NT2/D1 (cell line): ENCODE data around the gene C1orf216.

Experiments used
- YY1 ChIP-seq: IDR thresholded peaks from 2 replicates; pipeline ENCODE4 v1.6.1; 2011; ENCODE audit not compliant: insufficient read length, insufficient read depth
- ZNF274 ChIP-seq: IDR thresholded peaks from 2 replicates; pipeline ENCODE4 v1.6.1; 2011; ENCODE audit warnings: mild to moderate bottlenecking, low read depth, low read length

- TF ChIP-seq ZNF274, result no peak
- TF ChIP-seq YY1, result no peak
Observed at GRCh38 chr1:35675773-35676172, 42.9 kb downstream of the C1orf216 start.
